ENCODE data around the gene FGF2. TPM values are rescaled to one million over a fixed set of nuclear protein-coding genes. Genes with fewer than 3 reads are reported as not detected.

Gene FGF2
- total and polyA plus RNA-seq, 2 donors (not counting 1 experiment from before 2014, with no cell fraction given) = 0.13 TPM; not detected in 1

DNA sequence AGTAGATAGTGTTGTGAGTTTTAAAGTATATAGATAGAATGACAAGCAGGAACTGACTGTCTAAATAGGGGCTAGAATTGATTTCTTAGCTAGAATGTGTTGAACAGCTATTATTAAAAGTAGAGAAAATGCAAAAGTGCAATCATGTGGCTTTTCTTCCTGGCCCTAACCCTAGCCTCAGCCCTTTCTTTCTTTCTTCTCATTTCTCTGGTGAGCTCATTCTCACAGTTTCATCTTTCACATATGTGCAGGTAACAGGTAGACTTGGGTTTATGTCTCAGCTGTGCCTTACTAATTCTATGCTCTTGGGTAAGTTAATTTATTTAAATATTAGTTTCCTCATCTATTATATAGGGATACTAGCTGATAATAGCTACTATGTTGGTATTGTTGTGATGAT, 24.9 kb downstream of the FGF2 start:
- H3K27me3 Mint-ChIP-seq = peaks cover 28% of the 10 kb centered on the region
- H3K4me1 Mint-ChIP-seq = no peaks in the 10 kb centered on the region
- ATAC-seq (ENCODE audit: low read depth) = no peak

DNA sequence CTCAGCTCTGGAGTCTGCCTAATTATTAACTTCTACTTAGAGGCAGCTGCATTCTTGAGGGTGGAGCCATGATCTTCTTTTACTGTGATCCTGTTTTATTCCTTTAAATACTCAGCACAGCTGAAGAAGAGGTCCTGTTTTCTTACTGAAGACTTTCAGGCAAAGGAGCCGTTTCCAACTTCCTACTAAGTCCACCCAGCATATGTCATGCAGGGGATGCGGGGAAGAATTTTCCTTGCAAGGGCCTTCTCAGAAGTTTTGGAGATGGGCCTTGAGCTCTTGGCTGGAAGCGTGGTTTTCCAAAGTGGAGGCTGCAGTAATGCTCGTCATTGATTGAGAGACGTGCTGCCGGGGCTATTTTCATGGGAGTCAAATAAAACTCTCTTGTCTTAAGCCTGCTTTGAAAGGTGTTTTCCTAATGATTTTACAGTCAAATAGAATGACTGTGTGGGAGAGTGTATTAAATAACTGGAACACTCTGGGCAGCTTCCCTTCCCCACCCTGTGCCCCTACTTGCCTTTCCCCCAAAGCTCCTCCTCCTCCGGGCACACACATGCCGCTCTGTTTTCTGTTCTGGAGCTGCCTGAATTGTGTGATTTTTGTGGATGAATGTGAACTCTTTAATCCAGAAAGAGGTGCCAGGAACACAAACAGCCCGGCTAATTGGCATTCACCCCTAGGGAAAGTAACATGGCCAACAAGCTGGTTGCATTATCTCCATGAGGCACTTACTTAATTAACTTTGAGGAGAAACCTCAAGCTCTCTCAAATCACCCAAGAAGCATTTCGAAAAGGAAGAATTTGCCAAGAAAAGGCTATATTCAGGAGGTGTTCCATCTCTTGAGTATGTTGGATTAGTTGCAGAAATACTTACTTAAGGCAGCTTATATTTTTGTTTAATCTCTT, 28.1 kb downstream of the FGF2 start:
- H3K36me3 ChIP-seq (replicated peaks in 1 of 2; ENCODE audit: control extremely low read depth in 1 of 2, control insufficient read depth in 1 of 2, extremely low read depth in 1 of 2, insufficient read depth in 2 of 2, low read length in 1 of 2) = no peaks in the 10 kb centered on the region
- 100% methylated on average over 7 of the region's 10 CpGs for WGBS (ENCODE audit: insufficient coverage)
- Mint-ChIP-seq H3K27me3 (peaks cover 27% of the 10 kb centered on the region), H3K27ac (no peak overlapping the region), H3K4me1 (no peaks in the 10 kb centered on the region), H3K4me3 (no peak overlapping the region), H3K9me3 (ENCODE audit: insufficient read depth) (no peaks in the 10 kb centered on the region)
- no peak overlapping the region for H3K27ac ChIP-seq (ENCODE audit: low read length in 2 of 2)
- ChIA-PET CTCF (no interaction called here), POLR2A (no interaction called here)
- DNase-seq (no peak), ATAC-seq (ENCODE audit: low read depth) (no peak)
- H2AFZ ChIP-seq (ENCODE audit: insufficient read depth, low read depth, low read length, poor library complexity, severe bottlenecking) = no peak overlapping the region
- no peaks in the 10 kb centered on the region for H3K9me3 ChIP-seq (ENCODE audit: control extremely low read depth in 1 of 3, control insufficient read depth in 2 of 3, insufficient read depth in 1 of 3, low read length in 2 of 3)
- TF ChIP-seq EZH2 (IDR thresholded peaks at IDR 0.05; ENCODE audit: borderline replicate concordance, insufficient read depth, low read depth, low read length, poor library complexity, severe bottlenecking) = no peak
- TF ChIP-seq, protein P1, sequence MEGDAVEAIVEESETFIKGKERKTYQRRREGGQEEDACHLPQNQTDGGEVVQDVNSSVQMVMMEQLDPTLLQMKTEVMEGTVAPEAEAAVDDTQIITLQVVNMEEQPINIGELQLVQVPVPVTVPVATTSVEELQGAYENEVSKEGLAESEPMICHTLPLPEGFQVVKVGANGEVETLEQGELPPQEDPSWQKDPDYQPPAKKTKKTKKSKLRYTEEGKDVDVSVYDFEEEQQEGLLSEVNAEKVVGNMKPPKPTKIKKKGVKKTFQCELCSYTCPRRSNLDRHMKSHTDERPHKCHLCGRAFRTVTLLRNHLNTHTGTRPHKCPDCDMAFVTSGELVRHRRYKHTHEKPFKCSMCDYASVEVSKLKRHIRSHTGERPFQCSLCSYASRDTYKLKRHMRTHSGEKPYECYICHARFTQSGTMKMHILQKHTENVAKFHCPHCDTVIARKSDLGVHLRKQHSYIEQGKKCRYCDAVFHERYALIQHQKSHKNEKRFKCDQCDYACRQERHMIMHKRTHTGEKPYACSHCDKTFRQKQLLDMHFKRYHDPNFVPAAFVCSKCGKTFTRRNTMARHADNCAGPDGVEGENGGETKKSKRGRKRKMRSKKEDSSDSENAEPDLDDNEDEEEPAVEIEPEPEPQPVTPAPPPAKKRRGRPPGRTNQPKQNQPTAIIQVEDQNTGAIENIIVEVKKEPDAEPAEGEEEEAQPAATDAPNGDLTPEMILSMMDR (IDR thresholded peaks at IDR 0.05) = no peak
- intact Hi-C loops (cut with micrococcal nuclease) = no loop called here
- H4K20me1 ChIP-seq (ENCODE audit: control insufficient read depth, insufficient read depth, low read length, poor library complexity, severe bottlenecking) = no peaks in the 10 kb centered on the region
- H3K79me2 ChIP-seq (ENCODE audit: control insufficient read depth, insufficient read depth, low read length) = no peaks in the 10 kb centered on the region
- no peak overlapping the region for H3K4me3 ChIP-seq (ENCODE audit: control extremely low read depth in 1 of 5, extremely low read depth in 1 of 5, insufficient read depth in 1 of 5, low read depth in 2 of 5, low read length in 4 of 5)
- H3K27me3 ChIP-seq (replicated peaks in 1 of 4; ENCODE audit: control extremely low read depth in 1 of 4, control insufficient read depth in 3 of 4, insufficient read depth in 4 of 4, low read length in 3 of 4) = peaks cover 0 to 3% (median 0%) of the 10 kb centered on the region in 4 experiments
- H3K4me1 ChIP-seq (ENCODE audit: control insufficient read depth in 2 of 2, insufficient read depth in 2 of 2, low read length in 2 of 2) = no peaks in the 10 kb centered on the region
- no peak overlapping the region for H3K9ac ChIP-seq (ENCODE audit: low read length)
- no peak overlapping the region for H3K4me2 ChIP-seq (replicated peaks; ENCODE audit: low read depth, low read length, poor library complexity, severe bottlenecking)

More for the DNA sequence above, 24.9 kb downstream of the FGF2 start:
- Histone ChIP-seq H3K9me3 (ENCODE audit: control extremely low read depth in 1 of 3, control insufficient read depth in 2 of 3, insufficient read depth in 1 of 3, low read length in 2 of 3) (no peaks in the 10 kb centered on the region), H4K20me1 (ENCODE audit: control insufficient read depth, insufficient read depth, low read length, poor library complexity, severe bottlenecking) (no peaks in the 10 kb centered on the region), H3K27ac (ENCODE audit: low read length in 2 of 2) (no peak overlapping the region), H3K36me3 (replicated peaks in 1 of 2; ENCODE audit: control extremely low read depth in 1 of 2, control insufficient read depth in 1 of 2, extremely low read depth in 1 of 2, insufficient read depth in 2 of 2, low read length in 1 of 2) (no peaks in the 10 kb centered on the region), H3K4me3 (ENCODE audit: control extremely low read depth in 1 of 5, extremely low read depth in 1 of 5, insufficient read depth in 1 of 5, low read depth in 2 of 5, low read length in 4 of 5) (no peak overlapping the region), H3K4me1 (ENCODE audit: control insufficient read depth in 2 of 2, insufficient read depth in 2 of 2, low read length in 2 of 2) (no peaks in the 10 kb centered on the region), H3K27me3 (replicated peaks in 1 of 4; ENCODE audit: control extremely low read depth in 1 of 4, control insufficient read depth in 3 of 4, insufficient read depth in 4 of 4, low read length in 3 of 4) (peaks cover 0 to 3% (median 0%) of the 10 kb centered on the region in 4 experiments), H3K4me2 (replicated peaks; ENCODE audit: low read depth, low read length, poor library complexity, severe bottlenecking) (no peak overlapping the region), H2AFZ (ENCODE audit: insufficient read depth, low read depth, low read length, poor library complexity, severe bottlenecking) (no peak overlapping the region), H3K9ac (ENCODE audit: low read length) (no peak overlapping the region), H3K79me2 (ENCODE audit: control insufficient read depth, insufficient read depth, low read length) (no peaks in the 10 kb centered on the region)
- ChIA-PET POLR2A (no interaction called here), CTCF (no interaction called here)
- DNase-seq = no peak
- H3K4me3 Mint-ChIP-seq = no peak overlapping the region
- intact Hi-C loops (cut with micrococcal nuclease) = no loop called here
- H3K9me3 Mint-ChIP-seq (ENCODE audit: insufficient read depth) = no peaks in the 10 kb centered on the region
- no peak for TF ChIP-seq EZH2 (IDR thresholded peaks at IDR 0.05; ENCODE audit: borderline replicate concordance, insufficient read depth, low read depth, low read length, poor library complexity, severe bottlenecking)
- TF ChIP-seq, protein P1 (IDR thresholded peaks at IDR 0.05) = no peak
- H3K27ac Mint-ChIP-seq = no peak overlapping the region
